GM12872 (cell line): Measurements from ENCODE around the gene STEAP1B.

Experiments used
- CTCF ChIP-seq: IDR thresholded peaks from 3 replicates; pipeline ENCODE4 v1.5.1; 2011; ENCODE audit warnings: low read depth, mild to moderate bottlenecking, low read length, moderate library complexity; ENCODE audit not compliant: insufficient read depth

The STEAP1B gene

GRCh38 chr7:22387583-22387982 is 112.4 kb downstream of the STEAP1B start:
- no peak for TF ChIP-seq CTCF

GRCh38 chr7:22386865-22387264 is 113.1 kb downstream of the STEAP1B start:
- no peak for TF ChIP-seq CTCF

GRCh38 chr7:22386206-22386858 is 113.7 kb downstream of the STEAP1B start:
- no peak for TF ChIP-seq CTCF

- no peak for TF ChIP-seq CTCF
Observed at GRCh38 chr7:22385326-22385725, 114.7 kb downstream of the STEAP1B start.

- TF ChIP-seq CTCF, result no peak
Observed at GRCh38 chr7:22380333-22380732, 119.7 kb downstream of the STEAP1B start.

- no peak for TF ChIP-seq CTCF
Observed at GRCh38 chr7:22378199-22378980, 121.6 kb downstream of the STEAP1B start.

- no peak for TF ChIP-seq CTCF
Observed at GRCh38 chr7:22377703-22378102, 122.3 kb downstream of the STEAP1B start.
